MM.1S (cell line): ENCODE results near the gene CCDC102B.

Source experiments
- DNase-seq: peaks from one replicate; pipeline ENCODE4 v3.0.0-alpha.2; 2015
- H2AFZ ChIP-seq: fragments of 300-600 bp; sonication (generic); 2 replicates; pipeline ENCODE4 v1.6.0; 2016; ENCODE audit warnings: antibody characterized with exemption, low read length
- H3F3A ChIP-seq: fragments of 300-600 bp; sonication (generic); 2 replicates; pipeline ENCODE4 v1.6.1; 2016; ENCODE audit warnings: mild to moderate bottlenecking, antibody characterized with exemption, low read length, moderate library complexity, mixed read lengths; ENCODE audit not compliant: insufficient read depth
- H3K27ac ChIP-seq: fragments of 300-600 bp; sonication (generic); 2 replicates; pipeline ENCODE4 v1.5.1; 2016; ENCODE audit warnings: mild to moderate bottlenecking, low read length
- H3K27me3 ChIP-seq: fragments of 300-600 bp; sonication (generic); replicated peaks from 2 replicates; pipeline ENCODE4 v1.6.0; 2016; ENCODE audit warnings: low read length; ENCODE audit not compliant: insufficient read depth
- H3K36me3 ChIP-seq: fragments of 300-600 bp; sonication (generic); replicated peaks from 2 replicates; pipeline ENCODE4 v1.6.1; 2016; ENCODE audit warnings: mild to moderate bottlenecking, low read length, mixed read lengths; ENCODE audit not compliant: insufficient read depth
- H3K4me1 ChIP-seq: fragments of 300-600 bp; sonication (generic); 2 replicates; pipeline ENCODE4 v1.6.1; 2016; ENCODE audit warnings: low read length, mixed read lengths
- H3K4me2 ChIP-seq: fragments of 300-600 bp; sonication (generic); 2 replicates; pipeline ENCODE4 v1.6.0; 2016; ENCODE audit warnings: low read depth, low read length
- H3K4me3 ChIP-seq: fragments of 300-600 bp; sonication (generic); 2 replicates; pipeline ENCODE4 v1.5.1; 2016; ENCODE audit warnings: low read length, mixed read lengths
- H3K79me2 ChIP-seq: fragments of 300-600 bp; sonication (generic); 2 replicates; pipeline ENCODE4 v1.6.1; 2016; ENCODE audit warnings: mixed run types, low read length, mixed read lengths
- H3K9ac ChIP-seq: fragments of 300-600 bp; sonication (generic); 2 replicates; pipeline ENCODE4 v1.6.1; 2016; ENCODE audit warnings: low read length, mixed read lengths
- H3K9me2 ChIP-seq: fragments of 300-600 bp; sonication (generic); replicated peaks from 2 replicates; pipeline ENCODE4 v1.6.1; 2016; ENCODE audit warnings: mild to moderate bottlenecking, low read length, mixed read lengths; ENCODE audit not compliant: insufficient read depth
- H3K9me3 ChIP-seq: fragments of 300-600 bp; sonication (generic); replicated peaks from 2 replicates; pipeline ENCODE4 v1.6.1; 2016; ENCODE audit warnings: mild to moderate bottlenecking, low read length, mixed read lengths; ENCODE audit not compliant: insufficient read depth
- H4K20me1 ChIP-seq: fragments of 300-600 bp; sonication (generic); 2 replicates; pipeline ENCODE4 v1.6.1; 2016; ENCODE audit warnings: mild to moderate bottlenecking, low read length, moderate library complexity, mixed read lengths; ENCODE audit not compliant: insufficient read depth
- CTCF ChIP-seq: fragments of 300-600 bp; sonication (generic); IDR thresholded peaks from 2 replicates; pipeline ENCODE4 v1.5.1; 2016; ENCODE audit warnings: antibody characterized with exemption, low read length, mixed read lengths
- EZH2 ChIP-seq: fragments of 300-600 bp; sonication (generic); optimal IDR thresholded peaks from 2 replicates; pipeline ENCODE3; 2017; ENCODE audit warnings: low read depth, mild to moderate bottlenecking, antibody characterized with exemption, low read length, mixed read lengths
- EZH2phosphoT487 ChIP-seq: fragments of 300-600 bp; sonication (generic); IDR thresholded peaks from 2 replicates; pipeline ENCODE4 v1.6.1; 2018; ENCODE audit warnings: antibody characterized with exemption, low read length

Gene CCDC102B

GRCh38 chr18:69032009-69032408 lies 234.1 kb downstream of the CCDC102B start:
- Histone ChIP-seq H3K9me3 (no peaks in the 10 kb centered on the region), H3K4me3 (no peak overlapping the region), H3K9ac (no peak overlapping the region), H3K79me2 (no peaks in the 10 kb centered on the region), H3F3A (no peaks in the 10 kb centered on the region), H2AFZ (no peak overlapping the region), H3K4me2 (no peak overlapping the region), H3K9me2 (no peaks in the 10 kb centered on the region), H3K27ac (no peak overlapping the region), H4K20me1 (no peaks in the 10 kb centered on the region), H3K36me3 (no peaks in the 10 kb centered on the region), H3K4me1 (no peaks in the 10 kb centered on the region), H3K27me3 (no peaks in the 10 kb centered on the region)
- TF ChIP-seq CTCF (no peak), EZH2 (no peak), EZH2phosphoT487 (no peak)
- no peak for DNase-seq

- Histone ChIP-seq H3K36me3 (no peaks in the 10 kb centered on the region), H3K79me2 (no peaks in the 10 kb centered on the region), H2AFZ (no peak overlapping the region), H3K4me1 (no peaks in the 10 kb centered on the region), H3K9me2 (no peaks in the 10 kb centered on the region), H3K27ac (no peak overlapping the region), H3F3A (no peaks in the 10 kb centered on the region), H4K20me1 (no peaks in the 10 kb centered on the region), H3K4me3 (no peak overlapping the region), H3K9ac (no peak overlapping the region), H3K27me3 (no peaks in the 10 kb centered on the region), H3K9me3 (no peaks in the 10 kb centered on the region), H3K4me2 (no peak overlapping the region)
- no peak for DNase-seq
- TF ChIP-seq EZH2phosphoT487 (no peak), EZH2 (no peak)
These were observed 237.9 kb downstream of the CCDC102B start for GRCh38 chr18:69035756-69036155.

- no peak overlapping the region for H3K4me2 ChIP-seq
- no peak overlapping the region for H2AFZ ChIP-seq
- DNase-seq = no peak
- H3K9me3 ChIP-seq = no peaks in the 10 kb centered on the region
- no peak overlapping the region for H3K4me3 ChIP-seq
- H3F3A ChIP-seq = no peaks in the 10 kb centered on the region
- H4K20me1 ChIP-seq = no peaks in the 10 kb centered on the region
- no peaks in the 10 kb centered on the region for H3K79me2 ChIP-seq
- H3K27ac ChIP-seq = no peak overlapping the region
- no peak for TF ChIP-seq EZH2phosphoT487
- TF ChIP-seq EZH2 = no peak
- TF ChIP-seq CTCF = no peak
- H3K9me2 ChIP-seq = no peaks in the 10 kb centered on the region
- no peaks in the 10 kb centered on the region for H3K36me3 ChIP-seq
- no peaks in the 10 kb centered on the region for H3K27me3 ChIP-seq
- H3K4me1 ChIP-seq = no peaks in the 10 kb centered on the region
- H3K9ac ChIP-seq = no peak overlapping the region
These were observed 246.3 kb downstream of the CCDC102B start for GRCh38 chr18:69044215-69044614.

GRCh38 chr18:69064063-69064462 lies 266.2 kb downstream of the CCDC102B start:
- Histone ChIP-seq H3K4me3 (no peak overlapping the region), H3K27me3 (no peaks in the 10 kb centered on the region), H3K9me3 (no peaks in the 10 kb centered on the region), H3K4me1 (no peaks in the 10 kb centered on the region), H3K79me2 (no peaks in the 10 kb centered on the region), H4K20me1 (no peaks in the 10 kb centered on the region), H2AFZ (no peak overlapping the region), H3K9me2 (no peaks in the 10 kb centered on the region), H3K36me3 (no peaks in the 10 kb centered on the region), H3K4me2 (no peak overlapping the region), H3F3A (no peaks in the 10 kb centered on the region), H3K9ac (no peak overlapping the region), H3K27ac (no peak overlapping the region)
- TF ChIP-seq EZH2 (no peak), EZH2phosphoT487 (no peak), CTCF (no peak)
- no peak for DNase-seq
